Body of pancreas (tissue), 4 donors: Measurements from ENCODE around the gene ETS1. TPM values are rescaled to one million over a fixed set of nuclear protein-coding genes. Genes with fewer than 3 reads are reported as not detected.

Source experiments
- ATAC-seq: fragments of 150-250 bp; one replicate; pipeline ENCODE4 v1.9.1; 2016
- DNase-seq, 4 donors: peaks; one replicate each; pipeline ENCODE4 v3.0.0-alpha.2; 2019
- H3K27ac ChIP-seq, 4 donors: fragments of 200-600 bp; sonication (generic); 1 replicate in 3 of 4; 2 replicates in 1 of 4; pipeline versions ENCODE4 v1.5.1 to v1.6.1; 2016 to 2019; ENCODE audit warnings: mild to moderate bottlenecking in 1 of 4, mixed read lengths in 1 of 4, moderate library complexity in 1 of 4
- H3K27me3 ChIP-seq, 2 donors: fragments of 200-600 bp; sonication (generic); one replicate each; pipeline ENCODE4 v1.6.0; 2016; ENCODE audit warnings: mild to moderate bottlenecking in 1 of 2
- H3K36me3 ChIP-seq, 2 donors: fragments of 200-600 bp; sonication (generic); replicated peaks in 1 of 2; 2 replicates each; pipeline ENCODE4 v1.5.1; 2016; ENCODE audit warnings: low read depth in 2 of 2; ENCODE audit not compliant: insufficient read depth in 1 of 2
- H3K4me1 ChIP-seq: fragments of 200-600 bp; sonication (generic); one replicate; pipeline ENCODE4 v1.6.0; 2016
- H3K4me3 ChIP-seq, 2 donors: fragments of 200-600 bp; sonication (generic); 1 replicate in 1 of 2; 2 replicates in 1 of 2; pipeline ENCODE4 v1.5.1; 2016 to 2019
- H3K9me3 ChIP-seq, 3 donors: fragments of 200-600 bp; sonication (generic); 1 replicate in 2 of 3; 2 replicates in 1 of 3; pipeline ENCODE4 v1.5.1; 2016
- CTCF ChIP-seq, 7 experiments: fragments of 450-650 bp in 4 of 7; fragments of 200-600 bp in 3 of 7; sonication (generic) in 3 of 7; IDR thresholded peaks; one replicate each; pipeline ENCODE4 v1.5.1; 2016 to 2019; ENCODE audit warnings: antibody characterized with exemption in 7 of 7
- POLR2A ChIP-seq, 3 donors: fragments of 450-650 bp; IDR thresholded peaks; one replicate each; pipeline ENCODE4 v1.6.1; 2016; ENCODE audit warnings: antibody characterized with exemption in 3 of 3, mild to moderate bottlenecking in 2 of 3
- WGBS, 2 donors: methylation state at CpG; one replicate each; pipeline ENCODE4 v1.1.5; 2017; 5-methylcytosine and 5-hydroxymethylcytosine counted together
- intact Hi-C: fragments of 100-400 bp; cut with DNase I; formaldehyde crosslinking; loops from one replicate; pipeline ENCODE4 v1.15.1; 2023
- total RNA-seq, 2 donors: library from RNA; depleted of rRNA; stranded (reverse); fragments of >200 nt; gene quantifications; one replicate each; pipeline ENCODE4 v1.1.0, GENCODE V29; 2016

Gene ETS1
- total RNA-seq, 2 donors from 2014 or later = 20.0 to 22.7 TPM

GRCh38 chr11:128483211-128483788, 104.1 kb downstream of the ETS1 start:
- no peak for ATAC-seq
- intact Hi-C loops = no loop called here
- Histone ChIP-seq H3K27ac (no peak overlapping the region), H3K4me3 (no peak overlapping the region), H3K4me1 (peaks cover 7% of the 10 kb centered on the region), H3K9me3 (no peaks in the 10 kb centered on the region), H3K36me3 (peaks cover 0 to 6% of the 10 kb centered on the region in 2 donors), H3K27me3 (no peaks in the 10 kb centered on the region)
- no peak for TF ChIP-seq POLR2A (IDR thresholded peaks at IDR 0.05)
- TF ChIP-seq CTCF (IDR thresholded peaks at IDR 0.05) = no peak
- 61 to 80% methylated on average over 7 of the region's 7 CpGs for WGBS, 2 donors
- DNase-seq = no peak

DNA sequence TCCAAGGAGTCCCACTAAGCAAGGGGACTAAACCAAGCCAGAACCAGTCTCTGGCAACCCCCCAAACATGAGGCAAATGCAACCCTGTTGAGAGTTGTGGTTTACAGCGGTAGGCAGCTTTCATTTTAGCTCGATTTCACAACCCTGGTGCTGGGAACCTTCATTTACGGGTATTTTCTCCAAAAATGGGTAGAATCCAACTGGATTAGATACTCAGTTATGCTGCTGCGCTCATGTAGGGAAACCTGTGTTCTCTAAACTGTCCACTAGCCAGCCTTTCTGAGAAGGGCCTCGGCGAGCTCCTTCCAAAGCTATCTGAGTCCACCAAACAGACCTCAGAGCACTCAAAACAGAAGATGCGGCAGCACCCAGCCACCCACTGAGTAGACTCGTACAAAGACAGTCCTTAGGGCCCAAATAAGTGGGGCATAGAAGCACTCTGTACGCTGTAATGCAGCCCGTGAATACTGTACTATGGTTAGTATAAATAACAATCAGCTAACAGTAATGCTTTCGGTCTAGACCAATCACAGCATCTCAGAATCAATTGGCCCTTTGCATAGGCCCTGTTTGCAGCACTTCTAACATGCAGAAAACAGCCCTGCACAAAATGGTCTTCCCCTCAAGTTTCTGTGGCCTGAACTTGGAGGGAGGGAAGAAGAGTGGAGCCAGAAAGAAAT, 104.7 kb downstream of the ETS1 start:
- 88 to 92% methylated on average over 8 to 11 of the region's 11 CpGs for WGBS, 2 donors
- Histone ChIP-seq H3K27me3 (no peaks in the 10 kb centered on the region), H3K9me3 (no peaks in the 10 kb centered on the region), H3K27ac (no peak overlapping the region), H3K4me1 (peaks cover 7% of the 10 kb centered on the region), H3K36me3 (peaks cover 0 to 6% of the 10 kb centered on the region in 2 donors), H3K4me3 (no peak overlapping the region)
- ATAC-seq (peak; percentile 28), DNase-seq (no peak)
- intact Hi-C loops = no loop called here
- TF ChIP-seq CTCF (IDR thresholded peaks at IDR 0.05) (no peak), POLR2A (IDR thresholded peaks at IDR 0.05) (no peak)

GRCh38 chr11:128482092-128482491, 105.3 kb downstream of the ETS1 start:
- H3K27me3 ChIP-seq = no peaks in the 10 kb centered on the region
- DNase-seq (no peak), ATAC-seq (no peak)
- H3K27ac ChIP-seq = no peak overlapping the region
- no peaks in the 10 kb centered on the region for H3K9me3 ChIP-seq
- WGBS, 2 donors = 82 to 95% methylated on average over 3 of the region's 3 CpGs
- H3K36me3 ChIP-seq = peaks cover 0 to 6% of the 10 kb centered on the region in 2 donors
- intact Hi-C loops = no loop called here
- no peak for TF ChIP-seq CTCF (IDR thresholded peaks at IDR 0.05)
- no peak overlapping the region for H3K4me3 ChIP-seq
- peaks cover 7% of the 10 kb centered on the region for H3K4me1 ChIP-seq

GRCh38 chr11:128481135-128481534, 106.2 kb downstream of the ETS1 start:
- DNase-seq = no peak
- no peaks in the 10 kb centered on the region for H3K9me3 ChIP-seq
- peaks cover 8% of the 10 kb centered on the region for H3K4me1 ChIP-seq
- 74 to 80% methylated on average over 2 of the region's 2 CpGs for WGBS, 2 donors
- H3K4me3 ChIP-seq = no peak overlapping the region
- no peaks in the 10 kb centered on the region for H3K27me3 ChIP-seq
- H3K27ac ChIP-seq = no peak overlapping the region
- ATAC-seq = peak; percentile 66
- TF ChIP-seq POLR2A (IDR thresholded peaks at IDR 0.05) (no peak), CTCF (IDR thresholded peaks at IDR 0.05) (no peak)
- peaks cover 0 to 6% of the 10 kb centered on the region in 2 donors for H3K36me3 ChIP-seq
- intact Hi-C loops = no loop called here

GRCh38 chr11:128480665-128481064, 106.7 kb downstream of the ETS1 start:
- Histone ChIP-seq H3K9me3 (no peaks in the 10 kb centered on the region), H3K27ac (peak overlapping the region in 2 of 4 donors; percentile 16 to 40), H3K27me3 (no peaks in the 10 kb centered on the region), H3K36me3 (peaks cover 0 to 6% of the 10 kb centered on the region in 2 donors), H3K4me3 (no peak overlapping the region), H3K4me1 (peaks cover 13% of the 10 kb centered on the region)
- intact Hi-C loops = no loop called here
- TF ChIP-seq CTCF (IDR thresholded peaks at IDR 0.05) (no peak), POLR2A (IDR thresholded peaks at IDR 0.05) (no peak)
- WGBS, 2 donors = 80 to 86% methylated on average over 4 of the region's 4 CpGs
- ATAC-seq (peak; percentile 36), DNase-seq (no peak)
